Measurements from ENCODE around the gene TUBGCP6. TPM values are rescaled to one million over a fixed set of nuclear protein-coding genes. Genes with fewer than 3 reads are reported as not detected.

The TUBGCP6 gene
- polyA plus RNA-seq, 12 donors = 18.2 to 36.0 (median 28.9) TPM; not detected in 1

DNA sequence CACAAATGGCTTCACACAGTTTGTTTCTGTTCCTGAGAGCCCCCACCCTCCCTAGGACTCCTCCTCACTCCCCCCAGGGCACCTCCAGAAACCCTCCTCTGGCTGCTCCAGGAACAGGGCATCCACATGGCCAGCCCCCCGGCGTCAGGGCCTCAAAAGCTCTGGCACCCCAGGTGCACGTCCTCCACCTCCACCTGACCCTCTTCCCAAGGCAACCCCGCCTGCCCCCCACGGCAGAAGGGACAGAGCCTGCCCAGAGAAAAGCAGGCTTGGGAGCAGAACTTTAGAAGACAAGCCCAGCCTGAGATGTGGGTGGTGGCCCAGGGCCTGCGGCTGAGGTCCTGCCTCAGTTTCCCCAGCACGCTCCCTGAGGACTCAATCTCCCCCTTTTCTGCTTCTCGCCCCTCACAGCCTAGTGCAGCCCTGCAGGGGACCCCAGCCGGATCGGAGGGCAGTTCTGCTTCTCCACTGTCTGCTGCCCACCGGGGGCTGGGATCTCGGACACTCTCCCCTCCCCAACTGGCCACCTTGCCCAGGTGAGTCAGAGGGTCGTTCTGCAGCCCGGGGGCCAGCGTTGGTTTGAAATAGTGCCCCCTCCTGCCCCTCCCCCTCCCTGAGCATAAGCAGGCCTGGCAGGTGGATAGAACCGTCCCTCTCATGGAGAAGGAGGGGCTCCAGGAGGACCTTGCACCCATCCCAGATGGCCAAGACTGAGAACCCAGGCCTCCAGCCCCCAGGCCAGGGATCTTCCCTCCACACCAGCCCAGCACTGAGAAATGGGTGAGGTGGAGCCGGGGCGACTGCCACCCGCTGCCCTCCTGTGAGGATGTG is 61.5 kb downstream of the TUBGCP6 start:
- DNase-seq = no peak

DNA sequence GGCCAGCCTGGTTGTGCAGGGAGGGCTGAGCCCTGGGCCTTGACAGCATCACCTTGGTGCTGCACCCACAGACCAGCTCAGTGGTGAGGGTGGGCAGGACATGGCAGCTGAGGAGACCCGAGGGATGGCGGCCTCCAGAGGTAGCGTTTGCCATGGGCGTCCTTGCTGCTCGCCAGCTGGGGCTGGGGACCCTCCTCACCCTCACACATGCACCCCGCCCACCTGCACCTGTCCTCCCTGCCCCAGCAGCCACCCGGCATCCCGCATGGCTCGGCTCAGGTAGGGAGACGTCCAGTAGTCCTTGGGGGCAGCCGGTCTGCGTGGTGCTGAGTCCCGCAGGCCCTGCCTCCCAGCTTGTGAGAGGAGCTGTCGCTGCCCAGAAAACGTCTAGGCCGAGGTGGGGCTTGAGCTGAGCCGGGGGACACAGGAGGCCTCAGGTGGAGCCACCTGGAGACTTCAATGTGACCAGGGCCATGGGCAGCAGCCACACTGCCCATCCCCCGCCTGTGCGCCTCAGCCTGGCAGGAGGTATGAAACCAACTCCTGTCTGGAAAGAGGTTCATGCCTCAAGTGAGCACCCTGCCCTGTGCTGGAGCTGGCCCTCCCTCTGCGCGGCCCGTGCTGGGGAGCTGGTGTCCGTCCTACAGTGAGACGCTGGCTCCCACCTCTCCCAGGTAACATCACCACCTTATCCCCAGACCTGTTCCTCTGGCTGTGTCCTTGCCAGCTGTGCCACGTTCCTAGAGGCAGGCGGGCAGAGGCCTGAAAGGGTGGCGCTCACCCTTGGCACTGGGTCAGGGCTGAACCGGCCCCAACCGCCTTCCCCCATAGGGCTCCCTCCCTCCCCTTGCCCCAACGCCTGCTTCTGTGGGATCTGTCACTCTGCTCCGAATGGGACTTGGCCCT is 62.4 kb downstream of the TUBGCP6 start:
- no peak for DNase-seq

DNA sequence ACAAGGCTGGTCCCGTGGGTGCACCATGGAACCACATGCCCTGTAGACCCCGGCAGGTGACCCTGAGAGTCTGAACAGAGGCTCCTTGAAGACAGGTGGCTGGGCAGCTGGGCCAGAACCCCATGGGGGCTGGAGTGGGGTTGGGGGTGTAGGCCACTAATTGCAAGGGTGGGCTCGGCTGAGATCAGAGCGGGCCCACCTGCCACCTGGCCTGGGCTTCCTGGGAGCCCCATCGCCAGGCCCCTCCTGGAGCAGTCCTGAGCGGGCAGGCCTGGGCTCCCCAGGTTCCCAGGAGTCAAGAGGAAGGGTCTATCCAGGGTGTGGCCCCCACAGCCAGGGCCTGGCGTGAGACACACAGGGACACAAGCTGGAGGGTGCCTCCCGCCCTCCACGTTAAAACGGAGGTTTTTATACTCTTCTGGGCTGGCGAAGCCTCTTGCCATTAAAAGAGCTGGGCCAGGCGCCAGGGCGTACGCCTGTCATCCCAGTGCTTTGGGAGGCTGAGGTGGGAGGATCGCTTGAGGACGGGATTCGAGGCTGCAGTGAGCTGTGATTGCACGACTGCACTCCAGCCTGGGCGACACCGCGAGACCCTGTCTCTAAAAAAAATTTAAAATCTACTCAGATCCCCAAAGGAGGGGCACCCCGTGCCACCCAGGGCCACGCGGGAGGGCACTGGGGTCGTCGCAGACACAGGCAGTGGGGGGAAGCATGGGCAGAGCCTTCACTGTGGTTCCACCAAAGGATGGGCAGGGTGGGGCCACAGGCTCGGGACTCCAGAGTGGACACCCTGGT is 63.9 kb downstream of the TUBGCP6 start:
- DNase-seq = no peak

GRCh38 chr22:50179937-50180726 is 64.7 kb downstream of the TUBGCP6 start:
- no peak for DNase-seq

DNA sequence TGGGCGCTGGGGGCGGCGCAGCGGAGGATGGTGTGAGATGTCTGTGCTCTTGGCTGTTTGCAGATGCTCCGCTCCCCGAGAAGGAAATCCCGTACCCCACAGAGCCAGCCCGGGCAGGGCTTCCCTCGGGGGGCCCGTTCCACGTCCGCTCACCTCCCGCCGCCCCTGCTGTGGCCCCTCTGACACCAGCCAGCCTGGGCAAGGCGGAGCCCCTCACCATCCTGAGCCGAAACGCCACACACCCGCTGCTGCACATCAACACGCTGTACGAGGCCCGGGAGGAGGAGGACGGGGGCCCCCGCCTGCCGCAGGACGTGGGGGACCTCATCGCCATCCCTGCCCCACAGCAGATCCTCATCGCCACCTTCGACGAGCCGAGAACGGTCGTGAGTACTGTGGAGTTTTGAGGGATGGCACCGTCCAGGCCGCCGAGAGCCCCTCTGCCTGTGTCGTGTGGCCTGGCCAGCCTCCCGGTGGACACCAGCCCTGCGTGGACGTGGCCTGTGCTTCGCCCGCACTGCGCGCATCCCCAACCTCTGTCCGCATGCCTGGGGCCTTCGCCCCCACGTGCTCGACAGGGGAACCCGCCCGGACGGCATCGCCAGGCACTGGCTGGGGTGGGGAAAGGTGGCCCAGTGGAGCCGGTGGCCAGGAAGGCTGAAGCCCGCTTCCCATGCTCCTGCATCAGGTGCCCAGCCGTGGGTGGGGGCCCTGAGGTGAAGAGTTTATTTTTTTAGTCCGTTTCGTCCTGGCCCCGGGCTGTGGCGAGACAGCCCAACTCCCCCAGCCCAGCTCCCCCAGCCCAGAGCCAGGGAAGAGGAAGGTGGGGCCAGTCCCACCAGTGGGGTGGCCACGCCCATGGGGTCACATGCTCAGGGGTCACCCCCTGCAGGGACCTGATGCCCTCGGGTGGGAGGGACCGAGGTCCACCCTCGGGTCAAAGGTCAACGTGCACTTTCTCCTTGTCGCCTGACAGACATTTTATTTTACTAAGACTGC is 65.7 kb downstream of the TUBGCP6 start:
- DNase-seq = no peak

DNA sequence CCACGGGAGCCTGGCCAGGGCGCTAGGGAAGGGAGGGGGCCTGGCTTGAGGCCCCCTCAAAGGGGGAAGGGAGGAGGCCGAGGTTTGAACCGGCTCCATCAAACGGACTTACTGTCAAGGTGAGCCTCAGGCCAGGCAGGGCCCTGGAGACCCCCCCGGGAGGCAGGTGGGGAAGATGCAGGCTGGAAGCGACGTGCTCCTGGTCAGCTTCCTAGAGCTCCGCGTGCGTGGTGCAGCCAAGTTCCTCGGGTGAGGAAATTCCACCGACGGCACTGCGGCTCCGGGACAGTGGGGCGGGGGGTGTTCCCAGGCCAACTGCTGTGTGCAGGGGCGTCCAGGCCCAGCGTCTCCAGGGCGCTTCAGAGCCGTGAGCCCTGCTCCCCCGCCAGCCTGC is 66.4 kb downstream of the TUBGCP6 start:
- no peak for DNase-seq

- DNase-seq = no peak
These were observed 67.0 kb downstream of the TUBGCP6 start for GRCh38 chr22:50177537-50178470.

DNA sequence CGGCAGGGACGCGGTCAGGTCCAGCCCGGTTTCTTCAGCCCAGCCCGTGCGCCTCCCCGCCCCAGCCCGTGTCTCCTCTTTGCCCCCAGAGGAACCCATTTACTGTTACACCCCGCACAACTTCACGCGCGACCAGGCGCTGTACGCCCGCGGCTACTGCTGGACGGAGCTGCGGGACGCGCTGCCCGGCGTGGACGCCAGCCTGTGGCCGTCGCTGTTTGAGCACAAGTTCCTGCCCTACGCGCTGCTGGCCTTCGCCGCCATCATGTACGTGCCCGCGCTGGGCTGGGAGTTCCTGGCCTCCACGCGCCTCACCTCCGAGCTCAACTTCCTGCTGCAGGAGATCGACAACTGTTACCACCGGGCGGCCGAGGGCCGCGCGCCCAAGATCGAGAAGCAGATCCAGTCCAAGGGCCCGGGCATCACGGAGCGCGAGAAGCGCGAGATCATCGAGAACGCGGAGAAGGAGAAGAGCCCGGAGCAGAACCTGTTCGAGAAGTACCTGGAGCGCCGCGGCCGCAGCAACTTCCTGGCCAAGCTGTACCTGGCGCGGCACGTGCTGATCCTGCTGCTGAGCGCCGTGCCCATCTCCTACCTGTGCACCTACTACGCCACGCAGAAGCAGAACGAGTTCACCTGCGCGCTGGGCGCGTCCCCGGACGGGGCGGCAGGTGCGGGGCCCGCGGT is 67.8 kb downstream of the TUBGCP6 start:
- DNase-seq = no peak

DNA sequence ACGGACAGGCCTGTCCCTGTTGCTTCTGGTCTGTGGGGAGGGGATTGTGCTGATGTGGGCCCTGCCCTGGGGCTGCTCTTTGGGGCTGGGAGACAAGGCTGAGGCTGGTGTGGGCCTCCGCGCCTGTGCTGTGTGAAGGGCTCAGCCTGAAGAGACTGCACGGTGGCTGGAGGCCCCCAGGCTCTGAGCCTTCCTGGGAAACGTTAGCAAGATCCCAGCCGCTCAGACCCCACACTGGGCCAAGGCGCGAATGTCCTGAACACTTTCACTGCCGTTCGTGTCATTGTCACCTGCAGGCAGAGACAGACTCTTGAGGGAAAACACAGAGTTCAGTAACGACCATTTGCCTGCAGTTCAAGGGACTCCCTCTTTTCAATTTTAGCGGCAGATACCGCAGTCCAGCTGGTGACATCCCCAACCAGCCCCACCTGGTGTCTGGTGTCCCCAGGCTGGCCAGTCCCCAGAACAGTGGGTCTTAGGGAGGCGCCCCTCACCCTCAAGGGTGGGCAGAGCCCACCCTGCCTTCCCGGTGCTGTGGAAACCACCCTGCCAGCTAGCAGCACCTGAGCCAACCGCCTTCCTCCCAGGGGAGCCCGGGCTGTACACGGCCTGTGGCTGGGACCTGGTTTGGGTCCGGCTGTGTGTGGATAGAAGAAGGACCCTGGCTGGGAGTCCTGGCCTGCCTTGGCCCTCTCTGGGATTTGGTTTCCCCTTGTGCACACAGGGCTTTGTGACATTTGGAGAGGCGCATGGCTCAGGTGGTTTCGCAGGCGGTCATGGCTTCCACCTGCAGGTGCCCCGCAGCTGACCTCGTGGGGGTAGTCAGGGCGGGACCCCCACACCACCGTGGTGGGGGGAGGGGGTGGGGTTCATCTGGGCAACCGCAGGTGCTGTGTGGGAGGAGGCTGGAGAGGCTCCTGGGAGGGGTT is 68.6 kb downstream of the TUBGCP6 start:
- DNase-seq = no peak

DNA sequence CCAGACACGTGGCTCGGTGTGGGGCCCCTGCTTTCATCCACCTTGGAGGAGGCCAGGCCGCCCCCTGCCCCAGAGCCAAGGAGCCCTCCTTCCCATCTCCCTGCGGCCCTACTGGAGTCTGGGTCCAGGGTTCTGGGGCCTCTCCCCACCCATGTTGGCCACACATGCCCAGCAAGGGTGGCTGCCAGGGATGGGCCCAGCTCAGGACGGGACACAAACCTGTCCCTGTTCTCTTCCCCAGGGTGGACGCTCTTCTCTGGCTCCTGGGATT is 69.7 kb downstream of the TUBGCP6 start:
- no peak for DNase-seq

DNA sequence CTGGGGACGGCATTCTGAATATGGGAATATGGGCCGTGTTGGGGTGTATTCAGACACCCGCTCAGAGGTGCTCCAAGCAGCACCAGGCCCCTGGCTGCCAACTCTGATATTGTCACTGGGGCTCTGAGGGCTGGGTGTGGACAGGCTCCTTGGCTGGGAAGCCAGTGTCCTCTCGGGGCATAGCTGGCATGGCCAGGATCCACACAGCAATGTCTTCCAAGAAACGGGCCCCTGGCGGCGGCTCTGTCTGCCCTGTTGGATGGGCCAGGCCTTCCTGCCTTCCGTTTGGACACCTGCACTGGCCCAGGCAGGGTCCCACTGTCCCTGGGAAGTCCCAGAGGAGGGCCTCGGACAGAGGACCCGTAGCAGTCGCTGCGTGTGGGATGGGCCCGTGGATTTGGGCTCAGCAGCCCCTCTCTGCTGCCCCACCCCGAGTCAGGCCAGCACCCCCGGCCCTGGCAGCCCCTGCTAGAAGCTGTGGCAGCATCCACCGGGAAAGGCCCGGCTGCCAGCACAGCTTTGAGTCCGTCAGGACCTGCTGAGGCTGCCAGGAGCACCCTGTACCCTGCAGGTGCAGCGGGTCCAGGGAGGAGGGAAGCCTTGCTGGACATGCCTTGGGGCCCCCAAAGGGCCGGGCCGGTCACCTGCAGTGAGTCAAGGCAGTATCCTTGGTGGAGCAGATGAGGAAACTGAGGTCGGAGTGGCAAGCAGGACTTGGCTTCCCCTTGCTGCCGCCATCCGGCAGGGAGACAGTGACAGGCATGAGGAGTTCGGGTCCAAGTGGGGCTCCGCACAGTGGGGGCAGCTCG is 70.2 kb downstream of the TUBGCP6 start:
- DNase-seq = no peak

DNA sequence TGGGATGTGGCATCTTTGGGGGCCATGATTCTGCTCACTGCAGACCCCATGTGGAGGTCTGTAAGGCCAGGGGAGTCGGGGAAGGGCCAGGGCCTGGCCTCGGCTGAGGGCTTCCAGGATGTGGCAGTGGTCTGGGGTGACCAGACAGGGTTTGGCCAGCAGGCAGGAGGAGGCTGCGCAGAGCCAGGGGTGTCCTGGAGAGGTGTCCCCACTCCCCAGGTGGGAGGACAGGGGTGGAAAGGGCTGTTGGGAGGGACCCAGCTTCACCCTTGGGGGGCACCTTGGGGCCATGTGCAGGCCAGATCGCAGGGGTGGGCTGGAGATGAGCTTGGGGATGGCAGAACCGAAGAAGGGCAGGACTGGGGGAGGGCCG is 70.9 kb downstream of the TUBGCP6 start:
- no peak for DNase-seq

DNA sequence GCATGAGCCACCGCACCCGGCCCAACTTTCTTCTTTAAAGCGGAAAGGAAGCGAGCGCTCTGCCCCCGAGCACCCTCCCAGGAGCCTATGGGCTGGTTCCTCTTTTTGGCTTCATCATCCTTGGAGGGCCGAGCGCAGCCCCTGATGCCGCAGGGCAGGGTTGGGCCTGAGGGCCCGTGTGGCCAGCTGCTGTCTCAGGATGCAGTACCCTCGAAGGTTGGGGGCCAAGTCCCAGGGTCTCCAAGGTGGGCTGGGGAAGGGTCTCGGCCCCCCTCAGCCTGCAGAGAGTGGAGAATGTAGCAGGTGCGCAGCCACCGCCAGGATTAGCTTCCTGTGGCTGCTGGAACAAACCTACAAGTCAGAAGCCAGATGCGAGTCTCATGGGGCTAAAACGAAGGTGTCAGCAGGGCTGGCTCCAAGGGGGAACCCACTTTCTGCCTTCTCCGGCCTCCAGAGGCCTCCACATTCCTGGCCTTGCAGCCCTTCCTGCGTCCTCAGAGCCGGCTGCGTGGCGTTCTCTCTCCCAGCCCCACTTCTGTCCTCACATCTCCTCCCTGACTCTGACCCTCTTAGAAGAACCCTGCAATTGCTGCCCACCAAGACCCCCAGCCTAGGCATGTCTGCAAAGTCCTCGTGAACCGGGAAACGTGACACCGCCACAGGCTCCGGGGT is 71.4 kb downstream of the TUBGCP6 start:
- DNase-seq = no peak

GRCh38 chr22:50171965-50172421 is 72.8 kb downstream of the TUBGCP6 start:
- DNase-seq = no peak

DNA sequence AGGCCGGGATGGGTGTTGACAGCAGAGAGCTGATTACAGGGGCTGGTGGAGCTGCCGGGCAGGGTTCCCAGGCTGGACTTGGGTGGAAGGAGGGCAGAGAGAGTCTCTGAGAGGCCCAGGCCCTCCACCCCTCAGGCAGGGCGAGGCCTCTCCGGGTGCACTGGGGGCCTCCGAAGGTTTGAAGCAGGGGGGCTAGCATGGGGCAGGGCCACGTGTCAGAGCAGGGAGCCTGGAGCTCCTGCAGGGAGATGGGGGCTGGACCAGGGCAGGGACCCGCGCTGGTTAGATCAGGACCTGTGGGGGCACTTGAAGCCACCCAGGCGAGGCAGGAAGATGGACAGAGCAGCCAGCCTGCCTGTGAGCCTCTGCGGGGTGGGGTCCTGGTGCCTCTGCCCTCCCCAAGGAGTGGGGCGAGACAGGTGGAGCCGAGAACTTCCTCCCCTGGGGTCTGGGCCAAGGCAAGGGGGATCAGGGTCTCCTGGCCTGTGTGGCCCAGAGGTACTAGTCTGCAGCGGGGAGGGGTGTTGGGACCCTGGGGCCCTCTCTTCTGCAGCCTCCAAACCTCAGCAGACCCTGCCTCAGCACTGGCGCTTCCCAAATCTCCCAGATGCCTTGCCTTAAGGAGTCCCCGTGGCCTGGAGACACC is 73.4 kb downstream of the TUBGCP6 start:
- DNase-seq = no peak

Measured in muscle of arm (tissue), 12 donors.